Hepatocyte (in vitro differentiated cells): ENCODE results near the gene SERINC2. TPM values are rescaled to one million over a fixed set of nuclear protein-coding genes. Genes with fewer than 3 reads are reported as not detected.

ENCODE experiments used
- DNase-seq: peaks from one replicate; pipeline ENCODE4 v3.0.0-alpha.2; 2016; ENCODE audit warnings: low spot score
- H2AFZ ChIP-seq: fragments of 200-600 bp; sonication (generic); 2 replicates; pipeline ENCODE4 v1.6.0; 2016; ENCODE audit warnings: antibody characterized with exemption, mild to moderate bottlenecking
- H3K27ac ChIP-seq: fragments of 200-600 bp; sonication (generic); 2 replicates; pipeline ENCODE4 v1.5.1; 2016; ENCODE audit warnings: mild to moderate bottlenecking
- H3K27me3 ChIP-seq: fragments of 200-600 bp; sonication (generic); 2 replicates; pipeline ENCODE4 v1.6.1; 2016
- H3K36me3 ChIP-seq: fragments of 200-600 bp; sonication (generic); replicated peaks from 2 replicates; pipeline ENCODE4 v1.5.1; 2016; ENCODE audit warnings: low read depth; ENCODE audit not compliant: insufficient read depth
- H3K4me1 ChIP-seq: fragments of 200-600 bp; sonication (generic); 2 replicates; pipeline ENCODE4 v1.5.1; 2016; ENCODE audit warnings: mild to moderate bottlenecking, moderate library complexity; ENCODE audit not compliant: insufficient read depth
- H3K4me2 ChIP-seq: fragments of 200-600 bp; sonication (generic); 2 replicates; pipeline ENCODE4 v1.6.0; 2016
- H3K4me3 ChIP-seq: fragments of 200-600 bp; sonication (generic); 2 replicates; pipeline ENCODE4 v1.5.1; 2016; ENCODE audit warnings: mild to moderate bottlenecking
- H3K79me2 ChIP-seq: fragments of 200-600 bp; sonication (generic); 2 replicates; pipeline ENCODE4 v1.6.0; 2017; ENCODE audit warnings: mild to moderate bottlenecking
- H3K9me2 ChIP-seq: fragments of 200-600 bp; sonication (generic); replicated peaks from 2 replicates; pipeline ENCODE4 v1.6.0; 2017; ENCODE audit warnings: mild to moderate bottlenecking; ENCODE audit not compliant: insufficient read depth
- H3K9me3 ChIP-seq: fragments of 200-600 bp; sonication (generic); 2 replicates; pipeline ENCODE4 v1.5.1; 2016; ENCODE audit warnings: low read depth, mild to moderate bottlenecking
- H4K20me1 ChIP-seq: fragments of 200-600 bp; sonication (generic); 2 replicates; pipeline ENCODE4 v1.6.0; 2016; ENCODE audit warnings: mild to moderate bottlenecking; ENCODE audit not compliant: insufficient read depth, poor library complexity, severe bottlenecking
- EZH2 ChIP-seq: fragments of 200-600 bp; sonication (generic); IDR thresholded peaks from 2 replicates; pipeline ENCODE4 v1.6.1; 2016; ENCODE audit warnings: antibody characterized with exemption, mild to moderate bottlenecking, borderline replicate concordance
- EZH2phosphoT487 ChIP-seq: fragments of 200-600 bp; sonication (generic); IDR thresholded peaks from one replicate; pipeline ENCODE4 v1.6.1; 2018; ENCODE audit warnings: antibody characterized with exemption, mild to moderate bottlenecking, low read depth, moderate library complexity; ENCODE audit not compliant: unreplicated experiment, severe bottlenecking
- WGBS: methylation state at CpG from one replicate; pipeline ENCODE4 v1.1.6; 2016; ENCODE audit warnings: low lambda C conversion rate; ENCODE audit errors: missing lambda C conversion rate; 5-methylcytosine and 5-hydroxymethylcytosine counted together
- polyA plus RNA-seq: library from polyadenylated mRNA; unstranded; fragments of >200 nt; fragmentation: Nextera tagmentation; extraction: Ambion mirVana; gene quantifications from 2 replicates; pipeline ENCODE4 v1.2.1, GENCODE V29; 2016
- total RNA-seq: library from RNA; depleted of rRNA; stranded (reverse); fragments of >200 nt; gene quantifications from 2 replicates; pipeline ENCODE4 v1.2.3, GENCODE V29; 2014
- TF ChIP-seq, protein P1 (sequence below): fragments of 200-600 bp; sonication (generic); IDR thresholded peaks from 2 replicates; pipeline ENCODE4 v1.5.1; 2016; ENCODE audit warnings: antibody characterized with exemption, mild to moderate bottlenecking; ENCODE audit not compliant: poor library complexity

Gene SERINC2
- total and polyA plus RNA-seq, 2 experiments from 2014 or later: 53.6 to 164 TPM

DNA sequence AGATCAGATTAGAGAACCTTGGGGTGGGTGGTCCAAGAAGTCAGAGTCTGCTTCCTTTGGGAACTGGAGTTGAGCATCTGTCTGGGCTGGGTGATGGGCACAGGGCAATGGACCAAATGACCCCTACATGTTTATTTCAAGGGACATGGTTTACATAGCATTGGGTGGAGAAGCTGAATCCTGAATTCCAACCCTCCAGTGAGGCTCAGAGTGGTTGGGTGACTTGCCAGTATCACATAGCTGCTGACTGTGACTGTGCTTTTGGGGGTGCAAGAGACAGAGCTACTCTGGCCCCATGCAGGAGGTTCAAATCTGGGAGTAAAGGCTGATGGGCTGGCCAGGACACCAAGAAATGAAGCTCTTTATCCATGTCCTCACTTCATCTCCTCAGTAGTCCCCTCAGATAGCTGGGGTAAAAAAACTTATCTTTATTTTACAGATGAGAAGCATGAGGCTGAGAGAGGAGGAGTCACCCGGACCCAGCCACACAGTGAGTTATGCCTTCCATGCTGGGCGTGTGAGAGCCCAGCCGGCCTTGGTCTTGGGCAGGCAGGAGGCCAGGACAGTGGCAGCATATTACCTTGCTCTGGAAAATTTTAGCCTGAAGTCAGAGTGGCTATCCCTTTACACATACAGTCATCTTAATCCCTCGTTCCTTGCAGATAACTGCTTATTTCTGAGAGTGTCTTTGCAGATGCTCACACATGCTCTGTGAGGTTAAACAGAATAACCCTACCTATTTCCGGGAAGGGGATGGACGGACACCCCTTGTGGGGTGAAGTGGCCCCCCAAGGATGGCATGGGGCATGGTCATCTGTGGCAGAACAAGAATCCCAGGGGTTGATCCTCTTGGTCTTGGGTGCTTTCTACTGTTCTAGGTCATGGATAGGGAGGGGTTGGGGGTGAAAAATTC lies 2.8 kb upstream of the SERINC2 start:
- H2AFZ ChIP-seq: no peak overlapping the region
- DNase-seq: no peak
- H3K27me3 ChIP-seq: no peaks in the 10 kb centered on the region
- H3K27ac ChIP-seq: no peak overlapping the region
- no peak overlapping the region for H3K4me3 ChIP-seq
- WGBS: 74% methylated on average over 6 of the region's 6 CpGs
- H3K4me2 ChIP-seq: no peak overlapping the region
- H3K79me2 ChIP-seq: peaks cover 22% of the 10 kb centered on the region
- peaks cover 13% of the 10 kb centered on the region for H3K4me1 ChIP-seq
- TF ChIP-seq EZH2phosphoT487 (no peak), EZH2 (no peak)
- TF ChIP-seq, protein P1, sequence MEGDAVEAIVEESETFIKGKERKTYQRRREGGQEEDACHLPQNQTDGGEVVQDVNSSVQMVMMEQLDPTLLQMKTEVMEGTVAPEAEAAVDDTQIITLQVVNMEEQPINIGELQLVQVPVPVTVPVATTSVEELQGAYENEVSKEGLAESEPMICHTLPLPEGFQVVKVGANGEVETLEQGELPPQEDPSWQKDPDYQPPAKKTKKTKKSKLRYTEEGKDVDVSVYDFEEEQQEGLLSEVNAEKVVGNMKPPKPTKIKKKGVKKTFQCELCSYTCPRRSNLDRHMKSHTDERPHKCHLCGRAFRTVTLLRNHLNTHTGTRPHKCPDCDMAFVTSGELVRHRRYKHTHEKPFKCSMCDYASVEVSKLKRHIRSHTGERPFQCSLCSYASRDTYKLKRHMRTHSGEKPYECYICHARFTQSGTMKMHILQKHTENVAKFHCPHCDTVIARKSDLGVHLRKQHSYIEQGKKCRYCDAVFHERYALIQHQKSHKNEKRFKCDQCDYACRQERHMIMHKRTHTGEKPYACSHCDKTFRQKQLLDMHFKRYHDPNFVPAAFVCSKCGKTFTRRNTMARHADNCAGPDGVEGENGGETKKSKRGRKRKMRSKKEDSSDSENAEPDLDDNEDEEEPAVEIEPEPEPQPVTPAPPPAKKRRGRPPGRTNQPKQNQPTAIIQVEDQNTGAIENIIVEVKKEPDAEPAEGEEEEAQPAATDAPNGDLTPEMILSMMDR: no peak
- no peaks in the 10 kb centered on the region for H3K36me3 ChIP-seq
- no peaks in the 10 kb centered on the region for H4K20me1 ChIP-seq
- H3K9me2 ChIP-seq: no peaks in the 10 kb centered on the region
- H3K9me3 ChIP-seq: no peaks in the 10 kb centered on the region

DNA sequence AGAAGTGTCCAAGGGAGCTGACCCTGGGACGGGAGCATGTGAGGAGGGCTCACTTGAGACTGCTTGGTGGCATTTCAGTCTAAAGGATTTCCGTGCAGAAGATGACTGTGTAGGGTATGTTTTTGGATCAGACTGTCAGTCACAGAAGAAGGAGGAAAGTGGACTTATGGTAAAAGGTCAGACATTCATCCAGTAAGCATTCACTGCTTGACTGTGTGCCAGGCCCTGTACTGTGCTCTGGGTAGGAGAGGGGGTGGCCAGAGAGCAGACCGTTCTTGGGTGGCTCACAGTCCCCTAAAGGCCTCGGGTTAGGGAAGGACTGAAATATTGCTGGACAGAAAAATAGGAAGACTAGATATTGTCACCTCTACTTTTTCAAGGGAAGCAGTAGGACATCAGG lies 2.1 kb upstream of the SERINC2 start:
- Histone ChIP-seq H4K20me1 (no peaks in the 10 kb centered on the region), H3K4me1 (peaks cover 19% of the 10 kb centered on the region), H3K9me3 (no peaks in the 10 kb centered on the region), H3K27me3 (no peaks in the 10 kb centered on the region), H3K79me2 (peaks cover 29% of the 10 kb centered on the region), H3K36me3 (no peaks in the 10 kb centered on the region), H3K27ac (no peak overlapping the region), H3K4me3 (no peak overlapping the region), H3K9me2 (no peaks in the 10 kb centered on the region), H3K4me2 (no peak overlapping the region), H2AFZ (no peak overlapping the region)
- no peak for TF ChIP-seq EZH2phosphoT487
- TF ChIP-seq EZH2: no peak
- TF ChIP-seq, protein P1: no peak
- no peak for DNase-seq
- 95% methylated on average over 4 of the region's 4 CpGs for WGBS

- Histone ChIP-seq H3K9me2 (no peaks in the 10 kb centered on the region), H3K79me2 (peaks cover 34% of the 10 kb centered on the region), H3K27ac (no peak overlapping the region), H4K20me1 (no peaks in the 10 kb centered on the region), H3K4me1 (peaks cover 19% of the 10 kb centered on the region), H3K4me2 (peak overlapping the region; percentile 96), H3K27me3 (no peaks in the 10 kb centered on the region), H3K36me3 (no peaks in the 10 kb centered on the region), H3K9me3 (no peaks in the 10 kb centered on the region), H2AFZ (peak overlapping the region; percentile 65), H3K4me3 (peak overlapping the region; percentile 99)
- DNase-seq: no peak
- WGBS: 68% methylated on average over 2 of the region's 2 CpGs
- TF ChIP-seq EZH2 (no peak), EZH2phosphoT487 (no peak)
- TF ChIP-seq, protein P1: no peak
Measured at GRCh38 chr1:31412205-31412604, 808 bp upstream of the SERINC2 start.
